ENCODE data around the gene SLC22A4. TPM values are rescaled to one million over a fixed set of nuclear protein-coding genes. Genes with fewer than 3 reads are reported as not detected.

The SLC22A4 gene
- total and polyA plus RNA-seq, 5 donors from 2014 or later = not detected

Other genes starting within 250 kb of the SLC22A4 start
- gene IL3, start 233.7 kb upstream of the SLC22A4 start, total RNA-seq = not detected
- gene IL3, start 233.7 kb upstream of the SLC22A4 start, polyA plus RNA-seq = not detected
- not detected for gene CSF2, start 220.6 kb upstream of the SLC22A4 start, total RNA-seq
- gene CSF2, start 220.6 kb upstream of the SLC22A4 start, polyA plus RNA-seq = not detected
- gene P4HA2, start 66.5 kb upstream of the SLC22A4 start, total RNA-seq = not detected
- not detected for gene P4HA2, start 66.5 kb upstream of the SLC22A4 start, polyA plus RNA-seq
- gene PDLIM4, start 36.7 kb upstream of the SLC22A4 start, total RNA-seq = not detected
- not detected for gene PDLIM4, start 36.7 kb upstream of the SLC22A4 start, polyA plus RNA-seq
- 2.5 TPM for gene SLC22A5, start 75.3 kb downstream of the SLC22A4 start, total RNA-seq
- 1 to 10 TPM in 3 of 4 donors, under 1 TPM in 1; 0.54 to 3.2 (median 1.7) TPM for gene SLC22A5, start 75.3 kb downstream of the SLC22A4 start, polyA plus RNA-seq
- 924 TPM for gene IRF1, start 196.4 kb downstream of the SLC22A4 start, total RNA-seq
- gene IRF1, start 196.4 kb downstream of the SLC22A4 start, polyA plus RNA-seq = 100 to 1,000 TPM; 160 to 202 (median 190) TPM
- not detected for gene IL5, start 249.1 kb downstream of the SLC22A4 start, total RNA-seq
- gene IL5, start 249.1 kb downstream of the SLC22A4 start, polyA plus RNA-seq = not detected